ENCODE results near the gene AMPH.
A peak's percentile ranks its signal among the peaks of the same experiment; 100 is the strongest.
"Not testable (repeated sequence)": the region's sequence is repeated elsewhere in the genome, so short reads cannot be mapped to it uniquely, and the experiment has no call there.

The AMPH gene

GRCh38 chr7:38349126-38349795, 281.9 kb downstream of the AMPH start:
- DNase-seq: peak; percentile 41 to 71 (median 50)

GRCh38 chr7:38345299-38346172, 285.6 kb downstream of the AMPH start:
- peak; percentile 84 to 93 (median 89) for DNase-seq

- DNase-seq: not testable (repeated sequence)
Observed at GRCh38 chr7:38344741-38345140, 286.4 kb downstream of the AMPH start.

GRCh38 chr7:38342135-38342534, 289.0 kb downstream of the AMPH start:
- DNase-seq: not testable (repeated sequence)

GRCh38 chr7:38341172-38341705, 289.9 kb downstream of the AMPH start:
- peak; percentile 94 to 99 (median 96) for DNase-seq

- no peak for DNase-seq
Observed at GRCh38 chr7:38339953-38340819, 291.0 kb downstream of the AMPH start.

- not testable (repeated sequence) for DNase-seq
Observed at GRCh38 chr7:38336148-38336515, 295.0 kb downstream of the AMPH start.

- peak; percentile 98 to 100 (median 98) for DNase-seq
Observed at GRCh38 chr7:38335492-38336147, 295.6 kb downstream of the AMPH start.

- peak; percentile 79 to 93 (median 88) for DNase-seq
Observed at GRCh38 chr7:38335128-38335491, 296.1 kb downstream of the AMPH start.

- DNase-seq: no peak
Observed at GRCh38 chr7:38334163-38334562, 297.0 kb downstream of the AMPH start.

Measured in suppressor macrophage (primary cell).